Measurements from ENCODE around the gene DDAH1.
"Not testable (repeated sequence)": the region's sequence is repeated elsewhere in the genome, so short reads cannot be mapped to it uniquely, and the experiment has no call there.

Gene DDAH1

DNA sequence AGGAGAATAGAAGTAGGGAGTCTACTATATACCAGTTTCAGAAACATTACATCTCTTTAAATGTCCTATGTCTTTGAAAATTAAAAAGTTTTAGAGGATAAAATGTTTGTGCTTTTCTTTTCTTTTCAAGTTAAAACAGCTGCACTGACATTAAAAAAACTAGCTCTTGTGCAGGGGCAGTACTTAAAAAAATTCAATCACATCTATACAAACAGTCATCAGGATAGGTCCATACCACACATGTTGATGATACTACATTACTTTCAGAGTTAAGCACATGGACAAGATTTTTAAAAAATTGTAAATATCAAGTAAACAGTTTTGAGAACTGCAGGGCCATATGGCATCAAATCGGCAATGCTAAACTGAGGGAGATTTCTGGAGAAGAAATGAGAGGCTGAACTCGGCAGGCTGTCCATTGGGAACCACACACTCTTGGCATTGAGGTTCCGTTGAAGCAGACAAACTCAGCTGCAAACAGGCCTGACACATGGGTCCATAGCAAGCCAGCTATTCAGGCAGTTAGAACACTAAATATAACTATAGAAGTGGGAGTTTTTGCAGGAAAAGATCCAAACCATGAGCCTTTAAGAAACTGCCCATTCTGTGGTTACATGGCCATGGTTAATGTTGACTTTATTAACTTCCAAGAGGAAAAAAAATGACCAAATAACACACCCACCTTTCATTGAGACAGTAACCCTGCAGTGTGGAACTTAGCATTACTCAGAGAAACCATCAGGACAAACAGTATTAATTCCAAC, 104.0 kb downstream of the DDAH1 start:
- FAIRE-seq (no peak), DNase-seq (ENCODE audit: insufficient read length, low spot score) (no peak)
- no peak for TF ChIP-seq SPI1 (IDR thresholded peaks at IDR 0.05; ENCODE audit: low read depth, low read length)
- no peak for TF ChIP-seq TAF1 (IDR thresholded peaks at IDR 0.05; ENCODE audit: low read depth, low read length)
- no peak for TF ChIP-seq POLR2AphosphoS5 (IDR thresholded peaks at IDR 0.05; ENCODE audit: low read depth, low read length)
- TF ChIP-seq PAX5 (IDR thresholded peaks at IDR 0.05; ENCODE audit: insufficient read depth, low read length, severe bottlenecking), result no peak
- no peak for TF ChIP-seq POLR2A (IDR thresholded peaks at IDR 0.05; ENCODE audit: low read depth, low read length)
- no peak for TF ChIP-seq POU2F2 (IDR thresholded peaks at IDR 0.05; ENCODE audit: low read depth, low read length)

DNA sequence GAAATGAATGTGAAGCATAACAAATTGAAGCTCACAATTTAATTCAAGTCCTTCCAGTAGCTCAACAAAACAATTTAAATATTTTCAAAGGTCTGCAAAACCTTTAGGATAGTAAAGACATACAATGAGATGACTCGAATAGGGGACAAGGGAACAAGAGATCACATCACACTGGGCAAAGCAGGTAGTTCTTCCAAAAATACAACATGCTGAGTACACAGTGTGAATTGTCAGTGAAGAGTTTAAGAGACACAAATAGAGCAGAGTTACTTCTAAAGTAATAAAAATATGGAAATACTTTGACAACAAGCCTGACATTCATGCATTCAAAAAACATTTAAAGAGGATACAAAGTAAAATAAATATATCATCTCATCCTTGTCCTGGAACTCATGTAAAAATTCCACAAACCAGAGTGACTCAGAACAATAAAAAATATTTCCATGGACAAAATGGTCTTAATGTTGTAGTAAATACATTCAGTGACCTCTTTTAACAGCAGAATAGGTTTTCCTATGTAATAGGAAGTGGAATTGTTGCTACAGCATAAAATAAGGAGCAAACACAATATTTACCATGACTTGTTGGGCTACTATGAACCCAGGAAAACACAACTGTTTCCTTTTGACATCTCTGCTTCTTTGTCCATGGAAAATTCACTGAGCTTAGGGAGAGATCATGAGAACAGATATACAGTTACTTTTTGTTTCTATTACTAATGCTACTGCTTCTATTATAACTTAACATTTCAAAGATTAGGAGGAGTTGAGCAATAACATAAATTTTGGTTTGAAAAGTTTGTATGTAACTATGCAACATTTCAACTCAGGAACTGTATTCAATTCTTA, 104.9 kb downstream of the DDAH1 start:
- no peak for TF ChIP-seq POLR2AphosphoS5 (IDR thresholded peaks at IDR 0.05; ENCODE audit: low read depth, low read length)
- TF ChIP-seq PAX5 (IDR thresholded peaks at IDR 0.05; ENCODE audit: insufficient read depth, low read length, severe bottlenecking), result no peak
- TF ChIP-seq SPI1 (IDR thresholded peaks at IDR 0.05; ENCODE audit: low read depth, low read length), result no peak
- TF ChIP-seq POU2F2 (IDR thresholded peaks at IDR 0.05; ENCODE audit: low read depth, low read length), result no peak
- TF ChIP-seq TAF1 (IDR thresholded peaks at IDR 0.05; ENCODE audit: low read depth, low read length), result no peak
- no peak for TF ChIP-seq POLR2A (IDR thresholded peaks at IDR 0.05; ENCODE audit: low read depth, low read length)
- DNase-seq (ENCODE audit: insufficient read length, low spot score), result no peak
- no peak for FAIRE-seq

DNA sequence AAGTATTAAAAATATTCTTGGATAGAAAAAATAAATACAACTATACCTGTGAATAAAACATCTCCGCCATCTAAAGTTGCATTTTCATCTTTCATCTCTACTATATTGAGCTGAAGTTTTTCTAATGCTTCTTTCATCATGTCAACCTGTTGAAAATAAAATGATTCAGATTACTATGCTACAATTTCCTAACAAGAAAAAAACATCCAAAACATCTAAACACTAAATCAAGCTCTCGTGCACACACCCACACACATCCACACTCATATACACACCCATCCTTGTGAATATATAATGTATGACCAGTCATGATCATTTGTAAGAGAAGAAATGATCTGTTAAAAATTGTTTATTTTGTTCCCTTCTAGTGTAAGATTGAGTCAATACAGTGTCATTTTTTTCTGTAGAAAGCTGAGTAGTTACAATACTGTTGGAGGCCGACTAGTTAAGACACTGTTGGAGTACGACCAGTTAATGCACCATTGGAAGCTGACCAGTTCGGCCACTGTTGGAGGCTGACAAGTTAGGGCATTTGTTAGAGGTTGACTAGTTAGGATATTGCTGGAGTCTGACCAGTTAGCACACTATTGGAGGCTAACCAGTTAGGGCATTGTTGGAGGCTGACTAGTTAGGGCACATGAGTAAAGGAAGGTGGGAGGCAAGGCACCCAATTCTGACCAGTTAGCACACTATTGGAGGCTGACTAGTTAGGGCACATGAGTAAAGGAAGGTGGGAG, 106.1 kb downstream of the DDAH1 start:
- DNase-seq (ENCODE audit: insufficient read length, low spot score) (no peak), FAIRE-seq (peak; percentile 63)
- TF ChIP-seq POLR2AphosphoS5 (IDR thresholded peaks at IDR 0.05; ENCODE audit: low read depth, low read length) (no peak), SPI1 (IDR thresholded peaks at IDR 0.05; ENCODE audit: low read depth, low read length) (no peak)

DNA sequence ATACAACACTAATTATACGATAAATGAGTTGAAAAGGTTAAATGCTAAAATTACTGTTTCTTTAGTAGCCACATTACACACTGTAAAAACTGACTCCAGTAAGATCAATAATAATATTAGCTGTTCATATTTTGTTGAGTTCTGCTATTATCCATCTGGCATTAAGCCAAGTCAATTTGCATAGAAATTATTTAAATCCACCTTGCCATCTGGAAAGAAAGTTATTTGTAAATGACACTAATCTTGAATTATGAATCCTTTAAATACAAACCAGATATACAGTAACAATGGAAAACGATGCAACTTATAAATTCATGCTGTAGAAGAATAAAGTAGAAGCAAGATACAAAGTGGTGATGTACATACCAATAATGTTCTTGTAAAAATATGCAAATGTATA, 107.1 kb downstream of the DDAH1 start:
- FAIRE-seq (no peak), DNase-seq (ENCODE audit: insufficient read length, low spot score) (no peak)
- TF ChIP-seq TAF1 (IDR thresholded peaks at IDR 0.05; ENCODE audit: low read depth, low read length), result no peak
- no peak for TF ChIP-seq POU2F2 (IDR thresholded peaks at IDR 0.05; ENCODE audit: low read depth, low read length)
- TF ChIP-seq SPI1 (IDR thresholded peaks at IDR 0.05; ENCODE audit: low read depth, low read length), result no peak
- TF ChIP-seq PAX5 (IDR thresholded peaks at IDR 0.05; ENCODE audit: insufficient read depth, low read length, severe bottlenecking), result no peak
- no peak for TF ChIP-seq POLR2A (IDR thresholded peaks at IDR 0.05; ENCODE audit: low read depth, low read length)
- TF ChIP-seq POLR2AphosphoS5 (IDR thresholded peaks at IDR 0.05; ENCODE audit: low read depth, low read length), result no peak

DNA sequence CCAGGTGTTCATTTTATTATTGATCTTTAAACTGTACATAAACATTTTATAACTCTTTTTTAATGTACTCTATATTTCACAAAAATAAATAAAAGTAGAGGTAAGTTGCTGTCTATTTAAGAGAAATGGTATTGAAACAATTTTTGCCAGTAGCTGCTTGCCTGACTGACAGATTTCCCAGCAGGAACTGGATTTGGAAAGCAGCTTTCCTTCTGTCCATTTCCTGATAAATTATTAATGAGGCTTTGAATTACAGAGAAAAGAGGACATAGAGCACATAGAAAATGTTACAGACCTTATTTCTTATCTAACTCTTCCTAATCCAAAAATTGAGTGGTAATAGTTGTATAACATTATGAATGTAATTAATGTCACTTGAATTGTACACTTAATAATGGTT, 108.8 kb downstream of the DDAH1 start:
- DNase-seq (ENCODE audit: insufficient read length, low spot score), result no peak
- no peak for TF ChIP-seq TAF1 (IDR thresholded peaks at IDR 0.05; ENCODE audit: low read depth, low read length)
- no peak for TF ChIP-seq SPI1 (IDR thresholded peaks at IDR 0.05; ENCODE audit: low read depth, low read length)
- no peak for FAIRE-seq

DNA sequence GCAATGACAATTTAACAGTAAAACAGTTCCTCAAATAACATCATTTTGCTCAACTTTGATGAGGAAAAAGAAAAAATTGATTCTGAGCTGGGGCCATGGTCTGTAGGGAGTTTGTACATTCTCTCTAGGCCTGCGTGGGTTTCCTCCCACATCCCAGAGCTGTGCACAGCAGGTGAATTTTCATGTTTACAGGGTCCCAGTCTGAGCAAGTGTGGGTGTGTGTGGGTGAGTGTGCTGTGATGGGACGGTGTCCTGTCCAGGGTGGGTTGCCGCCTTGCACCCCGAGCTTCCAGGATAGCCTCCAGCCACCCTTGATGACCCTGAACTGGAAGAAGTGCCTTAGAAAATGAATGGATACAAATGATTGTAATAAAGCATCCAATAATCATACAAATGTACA, 112.9 kb downstream of the DDAH1 start:
- FAIRE-seq (no peak), DNase-seq (ENCODE audit: insufficient read length, low spot score) (no peak)
- TF ChIP-seq PAX5 (IDR thresholded peaks at IDR 0.05; ENCODE audit: insufficient read depth, low read length, severe bottlenecking) (no peak), TAF1 (IDR thresholded peaks at IDR 0.05; ENCODE audit: low read depth, low read length) (no peak), SPI1 (IDR thresholded peaks at IDR 0.05; ENCODE audit: low read depth, low read length) (no peak)

DNA sequence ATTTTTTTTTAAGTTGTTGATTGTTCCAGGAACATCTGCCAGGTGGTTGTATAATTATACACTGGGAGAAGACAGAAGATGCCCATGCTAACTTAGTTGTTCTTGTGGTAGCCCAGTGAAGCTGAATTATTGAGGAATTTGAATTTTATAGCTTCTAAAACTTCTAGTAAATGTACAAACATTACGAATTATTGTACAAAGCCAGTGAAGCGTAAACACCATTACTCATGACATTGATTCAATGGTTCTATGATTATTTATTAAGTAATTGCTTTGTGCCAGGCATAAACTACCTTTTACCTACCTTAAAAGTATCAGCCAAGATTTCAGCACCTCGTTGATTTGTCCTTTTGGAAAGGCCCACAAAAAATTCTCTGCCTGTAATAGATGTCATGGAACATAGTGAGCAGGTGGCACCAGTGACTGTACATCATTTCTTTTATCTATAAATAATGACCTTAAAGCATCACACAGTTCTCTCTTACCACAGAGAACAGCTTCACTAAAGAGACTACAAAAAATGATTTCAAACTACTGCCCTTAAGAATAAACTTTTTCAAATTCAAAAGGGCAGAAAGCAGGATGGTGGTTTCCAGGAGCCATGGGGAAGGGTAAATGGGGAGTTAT, 113.6 kb downstream of the DDAH1 start:
- FAIRE-seq (no peak), DNase-seq (ENCODE audit: insufficient read length, low spot score) (no peak)
- TF ChIP-seq TAF1 (IDR thresholded peaks at IDR 0.05; ENCODE audit: low read depth, low read length), result no peak
- TF ChIP-seq POLR2A (IDR thresholded peaks at IDR 0.05; ENCODE audit: low read depth, low read length), result no peak
- TF ChIP-seq PAX5 (IDR thresholded peaks at IDR 0.05; ENCODE audit: insufficient read depth, low read length, severe bottlenecking), result no peak
- no peak for TF ChIP-seq POLR2AphosphoS5 (IDR thresholded peaks at IDR 0.05; ENCODE audit: low read depth, low read length)
- TF ChIP-seq SPI1 (IDR thresholded peaks at IDR 0.05; ENCODE audit: low read depth, low read length), result no peak
- TF ChIP-seq POU2F2 (IDR thresholded peaks at IDR 0.05; ENCODE audit: low read depth, low read length), result no peak

DNA sequence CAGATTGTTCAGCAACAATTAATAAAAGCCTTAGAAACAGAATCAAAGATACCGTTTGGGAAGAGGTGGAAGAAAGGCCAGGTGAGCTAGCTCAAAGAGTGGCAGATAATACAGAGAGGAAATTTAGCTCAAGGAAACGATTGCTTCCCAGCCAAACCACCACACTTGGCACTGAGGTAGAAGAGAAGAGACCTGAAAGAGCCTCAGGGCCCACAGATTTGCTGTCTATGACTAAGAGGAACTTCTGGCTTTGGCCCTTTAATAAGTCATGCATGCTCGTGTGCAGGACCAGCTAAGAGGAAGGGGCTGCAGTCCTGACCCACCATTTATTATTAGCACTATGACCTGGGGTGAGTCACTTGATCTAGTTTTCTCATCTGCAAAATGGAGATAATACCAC, 115.7 kb downstream of the DDAH1 start:
- DNase-seq (ENCODE audit: insufficient read length, low spot score), result no peak
- no peak for TF ChIP-seq SPI1 (IDR thresholded peaks at IDR 0.05; ENCODE audit: low read depth, low read length)
- TF ChIP-seq POLR2AphosphoS5 (IDR thresholded peaks at IDR 0.05; ENCODE audit: low read depth, low read length), result no peak
- no peak for TF ChIP-seq POU2F2 (IDR thresholded peaks at IDR 0.05; ENCODE audit: low read depth, low read length)
- TF ChIP-seq PAX5 (IDR thresholded peaks at IDR 0.05; ENCODE audit: insufficient read depth, low read length, severe bottlenecking), result no peak
- no peak for TF ChIP-seq POLR2A (IDR thresholded peaks at IDR 0.05; ENCODE audit: low read depth, low read length)
- no peak for TF ChIP-seq TAF1 (IDR thresholded peaks at IDR 0.05; ENCODE audit: low read depth, low read length)
- FAIRE-seq, result no peak

DNA sequence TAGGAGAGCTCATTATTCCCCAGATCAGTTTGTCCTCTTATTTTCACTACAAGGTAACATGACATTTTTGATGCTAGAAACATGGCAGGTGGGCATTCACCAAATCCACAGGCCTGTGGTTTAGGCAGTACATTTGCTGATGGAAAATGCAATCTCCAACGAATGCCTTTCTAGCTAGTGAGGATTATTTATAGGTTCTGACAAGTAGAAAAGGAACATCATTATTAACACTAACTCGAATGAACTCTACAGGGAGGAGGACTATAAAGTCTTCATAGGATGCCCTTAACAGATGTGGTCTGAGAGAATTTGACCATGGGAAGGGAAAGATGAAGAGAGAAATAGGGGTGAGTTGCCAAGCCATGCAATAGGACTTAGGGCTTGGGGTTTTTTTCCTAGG, 117.1 kb downstream of the DDAH1 start:
- FAIRE-seq (no peak), DNase-seq (ENCODE audit: insufficient read length, low spot score) (no peak)
- TF ChIP-seq POLR2AphosphoS5 (IDR thresholded peaks at IDR 0.05; ENCODE audit: low read depth, low read length), result no peak

DNA sequence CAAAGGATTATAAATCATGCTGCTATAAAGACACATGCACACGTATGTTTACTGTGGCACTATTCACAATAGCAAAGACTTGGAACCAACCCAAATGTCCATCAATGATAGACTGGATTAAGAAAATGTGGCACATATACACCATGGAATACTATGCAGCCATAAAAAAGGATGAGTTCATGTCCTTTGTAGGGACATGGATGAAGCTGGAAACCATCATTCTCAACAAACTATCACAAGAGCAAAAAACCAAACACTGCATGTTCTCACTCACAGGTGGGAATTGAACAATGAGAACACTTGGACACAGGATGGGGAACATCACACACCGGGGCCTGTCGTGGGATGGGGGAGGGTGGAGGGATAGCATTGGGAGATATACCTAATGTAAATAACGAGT, 117.7 kb downstream of the DDAH1 start:
- FAIRE-seq, result not testable (repeated sequence)

More for the DNA sequence above, 117.7 kb downstream of the DDAH1 start:
- DNase-seq (ENCODE audit: insufficient read length, low spot score), result not testable (repeated sequence)

Measured in GM12891 (cell line).